ENCODE measurements around the gene FST.

Gene FST

GRCh38 chr5:53438486-53439472, 41.6 kb upstream of the FST start:
- H3K27ac ChIP-seq, result no peak overlapping the region
- TF ChIP-seq CTCF (IDR thresholded peaks at IDR 0.05), result no peak
- no peak for TF ChIP-seq ZFX (IDR thresholded peaks at IDR 0.05; ENCODE audit: borderline replicate concordance)

- TF ChIP-seq ZFX (IDR thresholded peaks at IDR 0.05; ENCODE audit: borderline replicate concordance) (no peak), CTCF (IDR thresholded peaks at IDR 0.05) (no peak)
Measured at GRCh38 chr5:53442961-53443360, 37.5 kb upstream of the FST start.

GRCh38 chr5:53445569-53445968, 34.9 kb upstream of the FST start:
- no peak overlapping the region for H3K27ac ChIP-seq
- no peak for TF ChIP-seq ZFX (IDR thresholded peaks at IDR 0.05; ENCODE audit: borderline replicate concordance)
- no peak for TF ChIP-seq CTCF (IDR thresholded peaks at IDR 0.05)

More at GRCh38 chr5:53442961-53443360, 37.5 kb upstream of the FST start:
- H3K27ac ChIP-seq, result no peak overlapping the region

- no peak overlapping the region for H3K27ac ChIP-seq
- TF ChIP-seq CTCF (IDR thresholded peaks at IDR 0.05) (no peak), ZFX (IDR thresholded peaks at IDR 0.05; ENCODE audit: borderline replicate concordance) (no peak)
Measured at GRCh38 chr5:53446908-53447307, 33.5 kb upstream of the FST start.

- no peak overlapping the region for H3K27ac ChIP-seq
- no peak for TF ChIP-seq ZFX (IDR thresholded peaks at IDR 0.05; ENCODE audit: borderline replicate concordance)
- no peak for TF ChIP-seq CTCF (IDR thresholded peaks at IDR 0.05)
Measured at GRCh38 chr5:53448851-53449250, 31.6 kb upstream of the FST start.

GRCh38 chr5:53453898-53454718, 26.3 kb upstream of the FST start:
- no peak for TF ChIP-seq ZFX (IDR thresholded peaks at IDR 0.05; ENCODE audit: borderline replicate concordance)
- TF ChIP-seq CTCF (IDR thresholded peaks at IDR 0.05), result no peak
- no peak overlapping the region for H3K27ac ChIP-seq

- TF ChIP-seq CTCF (IDR thresholded peaks at IDR 0.05) (no peak), ZFX (IDR thresholded peaks at IDR 0.05; ENCODE audit: borderline replicate concordance) (no peak)
- no peak overlapping the region for H3K27ac ChIP-seq
Measured at GRCh38 chr5:53454719-53455000, 25.8 kb upstream of the FST start.

Data from 22Rv1 (cell line).